ENCODE measurements around the gene PRPF38B. TPM values are rescaled to one million over a fixed set of nuclear protein-coding genes. Genes with fewer than 3 reads are reported as not detected.

The PRPF38B gene
- total RNA-seq, 1 experiment from 2014 or later: 46.4 TPM

- POLR2A ChIA-PET: no interaction called here
- Histone ChIP-seq H2AFZ (ENCODE audit: low read depth, low read length, poor library complexity, severe bottlenecking) (no peak overlapping the region), H3K27ac (ENCODE audit: low read depth, low read length) (no peak overlapping the region), H3K4me1 (ENCODE audit: control insufficient read depth in 1 of 2, insufficient read depth in 2 of 2, low read length in 2 of 2) (peaks cover 5 to 24% of the 10 kb centered on the region in 2 experiments), H3K9me3 (ENCODE audit: control insufficient read depth in 1 of 2, insufficient read depth in 1 of 2, low read depth in 1 of 2, low read length in 2 of 2) (no peaks in the 10 kb centered on the region), H3K27me3 (ENCODE audit: insufficient read depth, low read length) (no peaks in the 10 kb centered on the region), H4K20me1 (ENCODE audit: insufficient read depth) (no peaks in the 10 kb centered on the region), H3K4me2 (ENCODE audit: low read length) (no peak overlapping the region), H3K4me3 (replicated peaks in 1 of 2; ENCODE audit: low read depth in 1 of 2, low read length in 2 of 2) (no peak overlapping the region), H3K36me3 (ENCODE audit: control insufficient read depth in 1 of 2, insufficient read depth in 2 of 2, low read length in 2 of 2) (no peaks in the 10 kb centered on the region), H3K9me2 (ENCODE audit: insufficient read depth) (no peaks in the 10 kb centered on the region), H3K79me2 (ENCODE audit: insufficient read depth, low read length) (no peaks in the 10 kb centered on the region), H3K9ac (ENCODE audit: low read length) (no peak overlapping the region)
- RAD21 ChIA-PET (ENCODE audit: low non-redundant PET in 1 of 2, low total read pairs in 2 of 2, uncharacterized antibody in 2 of 2, unreplicated experiment in 2 of 2): no interaction called here
- TF ChIP-seq MAX (IDR thresholded peaks at IDR 0.05): no peak
- no peak for TF ChIP-seq ZFX (IDR thresholded peaks at IDR 0.05)
- no peak for TF ChIP-seq ATF3 (IDR thresholded peaks at IDR 0.05)
- DNase-seq (ENCODE audit: low read depth, low spot score) (no peak), ATAC-seq (no peak)
- CTCF ChIA-PET: no interaction called here
- intact Hi-C loops (cut with micrococcal nuclease): no loop called here
- no TSS peak for BruUV-seq (replicated peaks)
These were observed 30.2 kb downstream of the PRPF38B start for GRCh38 chr1:108722292-108722691.

DNA sequence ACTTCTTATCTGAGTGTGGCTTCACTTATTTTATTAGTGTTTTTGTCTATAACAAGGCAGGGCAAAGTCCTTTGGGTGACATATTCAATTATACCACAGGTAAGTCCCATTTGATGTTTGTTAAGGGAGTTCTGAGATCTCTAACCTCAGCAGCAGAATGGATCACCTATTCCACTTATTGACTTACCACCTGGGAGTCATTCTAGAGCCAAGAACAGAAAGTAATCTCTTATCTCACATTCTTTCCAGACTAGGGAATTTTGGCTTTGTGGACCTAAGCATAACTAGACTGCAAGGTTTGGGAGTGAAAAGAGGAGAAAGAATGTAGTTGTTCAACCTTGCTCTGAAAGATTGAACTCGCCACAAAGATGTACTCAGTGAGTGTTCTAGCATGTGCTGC is 33.8 kb downstream of the PRPF38B start:
- Histone ChIP-seq H4K20me1 (ENCODE audit: insufficient read depth) (no peaks in the 10 kb centered on the region), H3K4me2 (ENCODE audit: low read length) (no peak overlapping the region), H3K9me3 (ENCODE audit: control insufficient read depth in 1 of 2, insufficient read depth in 1 of 2, low read depth in 1 of 2, low read length in 2 of 2) (no peaks in the 10 kb centered on the region), H3K36me3 (ENCODE audit: control insufficient read depth in 1 of 2, insufficient read depth in 2 of 2, low read length in 2 of 2) (no peaks in the 10 kb centered on the region), H3K9ac (ENCODE audit: low read length) (no peak overlapping the region), H3K4me3 (replicated peaks in 1 of 2; ENCODE audit: low read depth in 1 of 2, low read length in 2 of 2) (no peak overlapping the region), H3K27me3 (ENCODE audit: insufficient read depth, low read length) (no peaks in the 10 kb centered on the region), H3K27ac (ENCODE audit: low read depth, low read length) (no peak overlapping the region), H3K4me1 (ENCODE audit: control insufficient read depth in 1 of 2, insufficient read depth in 2 of 2, low read length in 2 of 2) (peaks cover 0 to 7% of the 10 kb centered on the region in 2 experiments; a peak in 2 of 4 replicates), H3K79me2 (ENCODE audit: insufficient read depth, low read length) (no peaks in the 10 kb centered on the region), H2AFZ (ENCODE audit: low read depth, low read length, poor library complexity, severe bottlenecking) (no peak overlapping the region), H3K9me2 (ENCODE audit: insufficient read depth) (no peaks in the 10 kb centered on the region)
- CTCF ChIA-PET: no interaction called here
- POLR2A ChIA-PET: no interaction called here
- intact Hi-C loops (cut with micrococcal nuclease): no loop called here
- DNase-seq (ENCODE audit: low read depth, low spot score) (no peak), ATAC-seq (no peak)
- BruUV-seq (replicated peaks): no TSS peak
- RAD21 ChIA-PET (ENCODE audit: low non-redundant PET in 1 of 2, low total read pairs in 2 of 2, uncharacterized antibody in 2 of 2, unreplicated experiment in 2 of 2): no interaction called here
- no peak for TF ChIP-seq SP1 (IDR thresholded peaks at IDR 0.05; ENCODE audit: low read depth)
- TF ChIP-seq ZFX (IDR thresholded peaks at IDR 0.05): no peak
- no peak for TF ChIP-seq JUND (IDR thresholded peaks at IDR 0.05)
- TF ChIP-seq TCF7L2 (IDR thresholded peaks at IDR 0.05; ENCODE audit: borderline replicate concordance, extremely low read depth, insufficient read depth, insufficient read length): no peak
- no peak for TF ChIP-seq POLR2A (IDR thresholded peaks at IDR 0.05; ENCODE audit: borderline replicate concordance, extremely low read depth, insufficient read depth, insufficient read length)
- no peak for TF ChIP-seq ATF3 (IDR thresholded peaks at IDR 0.05)
- TF ChIP-seq CEBPB (IDR thresholded peaks at IDR 0.05; ENCODE audit: low read depth): no peak
